GM21825 (cell line): ENCODE measurements around the gene FALEC.
"Not testable (repeated sequence)": the region's sequence is repeated elsewhere in the genome, so short reads cannot be mapped to it uniquely, and the experiment has no call there.

Source experiments
- ATAC-seq: cut with Tn5 transposase; IDR thresholded peaks from one replicate; pipeline ENCODE4 v1.9.1; 2021; ENCODE audit warnings: mild to moderate bottlenecking, moderate library complexity; ENCODE audit not compliant: unreplicated experiment

Gene FALEC

DNA sequence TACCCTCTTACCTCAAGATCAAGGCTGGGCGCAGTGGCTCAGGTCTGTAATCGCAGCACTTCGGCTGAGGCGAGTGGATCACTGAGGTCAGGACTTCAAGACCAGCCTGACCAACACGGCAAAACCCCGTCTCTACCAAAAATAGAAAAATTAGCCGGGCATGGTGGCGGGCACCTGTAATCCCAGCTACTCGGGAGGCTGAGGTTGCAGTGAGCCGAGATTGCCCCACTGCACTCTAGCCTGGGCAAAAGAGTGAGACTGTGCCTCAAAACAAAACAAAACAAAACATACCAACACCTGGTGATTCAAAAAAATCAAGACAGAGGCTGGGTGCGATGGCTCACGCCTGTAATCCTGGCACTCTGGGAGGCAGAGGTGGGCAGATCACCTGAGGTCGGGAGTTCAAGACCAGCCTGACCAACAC is 58.1 kb downstream of the FALEC start:
- ATAC-seq: not testable (repeated sequence)

DNA sequence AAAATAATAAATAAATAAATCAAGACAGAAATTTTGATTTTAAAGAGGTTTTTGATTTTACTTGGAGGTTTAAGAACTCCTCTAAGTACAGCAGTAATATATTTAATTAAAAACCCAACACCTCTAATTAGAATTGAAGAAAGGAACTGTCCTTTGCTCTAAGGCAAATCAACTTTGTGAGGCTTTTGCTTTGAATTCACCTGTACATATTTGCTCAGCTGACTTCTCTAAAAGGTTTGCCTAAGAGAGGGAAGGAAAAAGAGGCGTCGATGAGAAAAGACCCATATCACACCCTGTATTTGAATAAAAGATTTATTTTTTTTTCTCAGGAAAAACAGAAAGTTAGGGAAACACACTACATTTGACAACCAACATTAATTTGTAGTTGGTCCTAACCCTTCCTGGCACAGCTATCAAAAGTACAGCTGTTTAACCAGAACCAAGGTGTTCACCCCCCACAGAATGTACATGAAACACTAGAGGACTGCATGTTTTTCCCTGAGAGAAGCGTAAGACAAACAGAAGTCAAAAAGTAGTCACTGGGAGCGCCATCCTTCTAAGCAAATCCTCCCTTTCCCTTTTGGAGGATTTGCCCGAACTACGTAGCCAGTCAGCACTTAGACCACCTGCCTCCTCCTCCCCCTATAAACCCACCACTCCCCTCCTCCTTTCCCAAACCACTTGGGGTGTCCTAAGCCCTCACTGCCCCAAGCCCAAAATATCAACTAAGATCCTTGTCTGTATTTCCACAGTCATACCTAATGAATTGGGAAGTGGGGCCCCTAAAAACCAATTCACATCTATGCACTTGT is 58.9 kb downstream of the FALEC start:
- ATAC-seq: no peak

DNA sequence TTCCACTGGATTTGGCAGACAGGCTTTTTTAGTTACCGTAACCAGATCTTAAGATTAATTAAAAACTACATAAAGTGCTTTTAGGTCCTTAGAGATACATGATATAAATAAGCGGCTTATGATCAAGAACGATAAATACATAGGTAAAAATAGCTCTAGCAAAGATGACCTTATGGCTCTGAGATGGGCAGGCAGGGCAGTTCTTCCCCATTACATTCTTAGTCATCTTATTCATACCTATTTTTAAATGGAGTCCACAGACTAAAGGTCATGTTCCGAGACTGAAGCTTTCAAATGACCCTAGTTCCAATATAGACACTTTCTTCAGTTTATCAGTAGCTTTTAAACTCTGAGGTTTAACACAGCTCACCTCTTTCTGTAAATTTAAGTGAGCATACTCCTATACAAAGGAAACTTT is 59.5 kb downstream of the FALEC start:
- no peak for ATAC-seq

DNA sequence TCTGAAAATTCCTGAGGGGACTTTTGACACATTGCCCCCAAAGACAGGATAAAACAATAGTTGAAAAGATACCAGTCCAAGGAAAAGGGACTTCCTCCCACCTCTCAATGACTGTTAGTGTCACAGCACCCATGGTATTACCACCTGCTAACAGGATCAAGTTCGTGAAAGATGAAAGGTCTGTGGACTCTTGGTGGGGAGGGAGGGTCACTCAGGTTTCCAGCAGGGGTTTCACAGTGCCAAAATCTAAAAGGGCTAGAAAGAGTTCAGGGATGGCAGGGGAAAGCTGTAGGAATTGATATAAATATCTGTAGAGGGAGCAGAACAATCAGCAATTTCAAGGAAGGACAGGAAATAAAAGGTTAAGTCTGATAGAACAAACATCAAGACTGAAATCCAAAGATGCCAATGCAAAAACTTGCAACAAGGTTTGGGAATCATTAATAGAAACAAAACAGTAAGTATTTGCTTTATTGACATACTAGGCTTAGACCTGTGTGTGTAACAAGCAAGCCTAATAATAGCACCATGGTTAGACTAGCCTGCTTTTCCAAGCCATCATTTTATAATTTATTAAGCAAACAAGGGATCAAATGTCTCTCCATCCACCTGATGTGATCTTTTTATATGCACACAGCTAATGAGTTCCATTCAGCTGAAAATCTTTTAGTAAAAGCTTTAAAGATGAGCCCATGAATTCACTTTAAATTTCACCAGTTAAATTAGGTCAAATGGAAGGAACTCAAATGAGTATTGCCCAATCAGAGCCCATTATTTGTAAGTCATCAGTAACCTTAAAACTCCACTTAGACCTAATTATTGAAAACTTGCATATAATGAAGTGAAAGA is 60.2 kb downstream of the FALEC start:
- ATAC-seq: no peak

DNA sequence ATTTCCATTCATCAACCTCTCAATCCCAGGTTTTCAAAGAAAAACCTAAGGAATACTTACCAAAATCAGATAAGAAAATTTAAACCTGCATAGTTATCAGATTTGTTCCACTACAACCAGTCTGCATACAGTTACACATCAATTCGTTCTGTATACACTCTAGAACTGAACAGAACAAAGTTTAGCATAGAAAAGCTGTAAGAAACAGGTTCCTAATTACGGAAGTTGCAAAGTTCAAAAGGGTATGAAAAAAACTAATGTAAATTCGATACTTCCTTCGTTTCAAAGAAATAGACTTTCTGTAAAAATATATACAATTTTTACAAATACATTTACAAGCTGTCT is 60.8 kb downstream of the FALEC start:
- ATAC-seq: no peak

DNA sequence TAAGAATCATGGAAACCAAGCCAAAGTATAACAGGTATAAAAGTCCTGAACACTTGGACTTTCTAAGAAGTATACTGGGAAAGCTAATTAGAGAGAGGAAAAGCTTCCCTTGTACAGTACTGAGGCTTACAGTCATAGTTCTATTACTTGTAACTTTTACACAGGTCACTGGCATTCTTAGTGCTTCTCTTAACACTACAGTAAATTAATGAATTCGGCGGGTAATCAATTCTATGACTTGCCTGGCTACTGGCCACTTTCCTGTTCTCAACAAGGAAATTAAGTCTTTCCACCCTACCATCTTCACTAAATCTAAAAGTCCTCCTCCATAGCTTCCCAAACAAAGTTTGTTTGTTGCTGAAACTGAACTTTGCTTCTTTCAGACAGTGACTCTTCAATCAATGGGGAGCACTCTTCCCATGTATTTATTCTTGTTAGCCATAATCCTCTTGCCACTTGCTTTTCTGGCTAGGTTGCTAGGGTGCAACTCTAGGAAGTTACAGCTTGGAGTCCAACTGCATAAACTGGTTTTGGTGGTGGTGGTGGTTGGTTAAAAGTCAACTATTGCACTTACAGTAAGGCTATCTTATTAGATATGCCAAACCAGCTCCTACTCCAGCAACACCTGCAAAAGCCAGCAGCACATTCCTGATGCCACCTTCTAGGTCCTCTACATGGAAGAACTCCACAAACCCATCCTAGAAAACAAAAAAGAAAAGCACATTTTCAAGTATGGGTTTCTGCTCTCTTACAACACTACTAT is 61.4 kb downstream of the FALEC start:
- ATAC-seq: no peak

DNA sequence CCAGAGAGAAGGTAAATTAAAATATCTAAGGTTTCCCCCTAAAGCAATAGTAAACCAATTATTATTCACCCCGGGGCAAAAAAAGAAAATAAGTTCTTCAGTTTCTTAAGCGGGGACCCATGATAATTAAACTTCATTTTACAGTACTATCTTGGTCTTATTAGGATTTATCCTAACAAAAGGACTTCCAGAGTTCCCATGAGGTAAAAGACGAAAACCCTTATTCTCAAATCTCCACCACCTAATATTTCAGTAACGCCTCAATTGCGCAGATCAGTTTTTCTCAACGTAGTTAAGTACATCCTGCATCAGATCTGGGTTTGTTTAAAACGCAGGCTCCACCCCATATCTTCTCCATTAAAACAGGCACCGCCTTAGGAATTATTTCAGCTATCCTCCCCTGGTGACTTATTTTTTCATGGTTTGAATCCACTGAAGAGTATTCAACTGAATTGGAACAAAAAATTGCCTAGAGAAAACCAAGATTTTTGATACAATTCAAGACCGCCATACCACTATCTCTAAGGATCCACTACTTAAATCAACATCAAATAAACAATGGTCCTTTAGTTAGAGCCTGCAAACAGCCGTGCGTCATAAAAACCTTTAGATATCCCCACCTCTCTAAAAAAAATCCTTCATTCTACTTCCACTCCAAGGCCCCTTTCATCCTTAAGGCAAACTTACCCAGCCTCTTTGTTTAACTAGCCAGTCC is 62.2 kb downstream of the FALEC start:
- no peak for ATAC-seq

DNA sequence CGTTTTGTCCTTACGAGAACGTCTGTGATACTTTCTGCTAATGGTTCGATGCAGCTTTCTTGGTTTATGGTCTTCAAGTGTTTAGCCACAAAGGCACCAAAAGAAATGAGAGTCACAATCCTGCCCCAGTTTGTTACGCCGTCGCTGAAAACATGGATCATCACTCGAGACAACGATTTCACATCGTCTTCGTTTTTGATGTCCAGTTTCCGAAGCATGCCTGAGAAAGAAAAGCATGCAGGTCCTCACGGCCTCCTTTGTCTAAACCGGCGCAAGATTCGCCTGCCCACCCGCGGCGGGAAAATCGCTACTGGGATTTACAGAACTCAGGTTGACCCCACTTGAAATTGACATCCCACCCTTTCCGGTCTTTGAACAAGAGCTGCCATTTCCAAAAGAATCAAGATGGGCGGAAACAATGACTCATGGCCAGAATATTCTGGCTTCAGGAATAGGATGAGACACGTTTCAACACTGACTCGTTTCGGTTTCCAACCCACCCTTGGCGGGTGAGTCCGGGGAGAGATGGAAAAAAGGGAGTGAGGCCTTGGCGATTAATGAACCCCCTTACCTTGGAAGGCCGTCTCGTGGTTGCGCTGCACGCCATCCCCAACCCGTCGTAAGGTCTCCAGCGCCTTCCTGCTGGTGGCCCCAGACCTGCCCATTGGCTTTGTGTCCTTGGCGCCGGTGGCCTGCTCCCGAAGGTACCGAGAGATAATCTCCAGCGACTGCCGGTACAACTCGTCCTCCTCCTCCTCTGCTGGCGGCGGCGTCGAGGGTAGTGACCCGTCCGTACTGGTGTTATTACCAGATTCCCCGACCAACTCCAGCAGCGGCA is 62.9 kb downstream of the FALEC start:
- no peak for ATAC-seq

DNA sequence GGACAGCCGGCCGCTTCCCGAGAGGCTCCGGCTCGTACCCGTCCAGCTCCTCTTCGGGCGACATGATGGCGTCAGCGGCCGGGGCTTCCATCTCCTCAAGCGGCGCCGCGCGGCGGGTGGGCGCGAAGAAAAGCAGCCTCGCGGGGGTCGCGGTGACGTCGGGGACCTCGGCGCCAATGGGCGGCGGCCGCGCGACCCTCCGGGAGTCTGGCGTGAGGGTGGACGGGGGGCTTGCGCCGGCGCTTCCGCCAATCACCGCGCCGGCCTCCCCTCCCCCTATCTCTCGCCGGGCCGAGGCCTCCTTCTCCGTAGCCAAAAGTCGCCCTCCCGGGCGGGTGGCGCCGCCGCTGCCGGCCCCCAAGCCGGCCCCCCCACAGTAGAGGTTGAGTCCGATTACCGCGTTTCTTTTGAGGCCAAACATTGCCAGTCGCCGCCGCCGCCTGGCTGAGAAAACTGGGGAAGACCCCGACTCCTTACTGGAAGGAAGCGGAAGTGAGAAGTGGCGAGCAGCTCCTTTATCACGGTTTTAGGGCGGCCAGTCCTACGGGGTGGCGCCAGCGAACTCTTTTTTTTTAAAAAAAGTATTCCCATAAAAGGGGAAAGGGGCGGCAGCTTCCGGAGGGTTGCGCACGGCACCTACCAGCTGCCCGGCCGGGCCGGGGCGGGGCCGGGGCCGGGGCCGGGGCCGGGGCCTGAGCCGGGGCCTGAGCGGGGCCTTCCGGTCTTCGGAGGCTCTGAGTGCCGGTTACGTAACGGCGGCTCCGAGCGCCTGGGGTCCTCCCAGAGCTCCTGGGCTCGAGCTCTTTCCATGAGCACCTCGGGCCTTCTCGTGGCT is 63.8 kb downstream of the FALEC start, which contains the start of gene MCL1:
MCL1 (minus strand) TSS at position 501 of the 835 bp plus-strand sequence; CDS start at position 421, 80 bp downstream.
- ATAC-seq: peak; percentile 90

DNA sequence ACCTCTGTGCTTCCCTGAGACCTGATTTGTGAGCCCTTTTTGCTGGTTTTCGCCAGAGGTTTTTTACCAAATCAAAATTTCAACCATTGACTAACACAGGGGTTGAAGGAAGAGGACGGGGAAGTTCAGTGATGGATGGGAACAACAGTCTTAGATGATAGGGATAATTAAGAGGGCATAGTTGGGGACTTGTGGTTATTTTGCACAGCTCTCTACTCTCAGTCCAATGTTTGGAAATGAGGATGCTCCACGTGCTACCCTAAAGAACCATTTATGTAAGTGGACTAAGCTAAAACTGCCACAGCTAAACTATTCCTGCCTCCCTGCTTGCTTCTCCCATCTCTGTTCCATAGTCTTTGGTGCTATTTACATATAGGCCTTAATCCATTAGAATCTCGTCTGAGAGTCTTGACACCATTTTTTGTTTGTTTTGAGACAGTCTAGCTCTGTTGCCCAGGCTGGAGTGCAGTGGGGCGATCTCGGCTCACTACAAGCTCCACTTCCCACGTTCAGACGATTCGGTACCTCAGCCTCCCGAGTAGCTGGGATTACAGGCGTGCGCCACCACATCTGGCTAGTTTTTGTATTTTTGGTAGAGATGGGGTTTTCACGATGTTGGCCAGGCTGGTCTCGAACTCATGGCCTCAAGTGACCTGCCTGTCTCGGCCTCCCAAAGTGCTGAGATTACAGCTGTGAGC is 64.5 kb downstream of the FALEC start:
- no peak for ATAC-seq

DNA sequence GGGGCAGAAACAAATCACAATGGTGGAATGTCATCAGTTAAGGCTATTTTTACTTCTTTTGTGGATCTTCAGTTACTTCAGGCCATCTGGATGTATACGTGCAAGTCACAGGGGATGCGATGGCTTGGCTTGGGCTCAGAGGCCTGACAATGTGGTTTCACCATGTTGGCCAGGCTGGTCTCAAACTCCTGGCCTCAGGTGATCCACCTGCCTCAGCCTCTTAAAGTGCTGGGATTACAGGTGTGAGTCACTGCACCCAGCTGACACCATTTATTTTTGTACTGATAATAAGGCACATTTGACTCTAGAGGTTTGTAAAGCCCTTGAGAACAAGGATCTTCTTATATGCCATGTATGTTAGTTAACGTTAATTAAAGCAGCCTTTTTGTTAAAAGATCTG is 65.4 kb downstream of the FALEC start:
- ATAC-seq: not testable (repeated sequence)

DNA sequence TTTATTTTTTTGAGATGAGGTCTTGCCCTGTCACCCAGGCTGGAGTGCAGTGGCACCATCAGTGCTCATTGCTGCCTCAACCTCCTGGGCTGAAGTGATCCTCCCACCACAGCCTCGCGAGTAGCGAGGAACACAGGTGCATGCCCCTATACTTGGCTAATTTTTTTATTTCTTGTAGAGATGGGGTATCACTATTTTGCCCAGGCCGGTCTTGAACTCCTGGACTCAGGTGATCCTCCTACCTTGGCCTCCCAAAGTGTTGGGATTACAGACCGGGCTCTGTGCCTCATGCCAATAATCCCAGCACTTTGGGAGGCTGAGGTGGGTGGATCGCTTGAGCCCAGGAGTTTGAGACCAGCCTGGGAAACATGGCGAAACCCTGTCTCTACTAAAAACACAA is 65.9 kb downstream of the FALEC start:
- not testable (repeated sequence) for ATAC-seq

DNA sequence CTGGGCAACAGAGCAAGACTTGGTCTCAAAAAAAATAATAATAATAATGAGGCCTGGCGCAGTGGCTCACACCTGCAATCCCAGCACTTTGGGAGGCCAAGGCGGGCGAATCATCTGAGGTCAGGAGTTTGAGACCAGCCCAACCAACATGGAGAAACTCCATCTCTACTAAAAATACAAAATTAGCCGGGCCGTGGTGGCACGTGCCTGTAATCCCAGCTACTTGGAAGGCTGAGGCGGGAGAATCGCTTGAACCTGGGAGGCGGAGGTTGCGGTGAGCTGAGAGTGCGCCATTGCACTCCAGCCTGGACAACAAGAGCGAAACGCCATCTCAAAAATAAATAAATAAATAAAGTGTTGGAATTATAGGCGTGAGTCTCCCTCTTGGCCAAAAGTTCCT is 66.4 kb downstream of the FALEC start:
- not testable (repeated sequence) for ATAC-seq

DNA sequence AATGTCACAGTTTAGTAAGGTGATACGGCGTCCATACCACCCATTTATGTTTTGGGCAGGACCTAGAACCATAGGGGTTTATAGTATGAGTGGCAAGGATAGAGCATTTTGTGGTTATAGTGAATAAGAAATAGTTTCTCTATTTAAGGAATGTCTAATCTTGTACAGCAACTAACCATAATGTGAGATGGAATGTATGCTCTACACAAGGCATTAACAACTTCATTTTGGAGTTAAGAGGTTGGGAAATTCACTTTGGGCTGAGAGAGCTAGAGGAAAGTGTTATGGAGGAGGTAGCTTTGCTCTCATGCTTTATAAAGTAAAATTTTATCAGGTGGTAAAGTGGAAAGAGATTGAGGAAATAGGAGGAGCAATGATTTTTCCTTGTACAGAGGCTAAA is 66.8 kb downstream of the FALEC start:
- ATAC-seq: no peak
